ENCODE results near the gene CLEC16A.

Gene CLEC16A

GRCh38 chr16:10968498-10968897 is 24.1 kb downstream of the CLEC16A start:
- DNase-seq (ENCODE audit: low spot score): no peak

- no peak for DNase-seq (ENCODE audit: low spot score)
These were observed 25.3 kb downstream of the CLEC16A start for GRCh38 chr16:10969615-10970014.

- no peak for DNase-seq (ENCODE audit: low spot score)
These were observed 25.7 kb downstream of the CLEC16A start for GRCh38 chr16:10970065-10970464.

- DNase-seq (ENCODE audit: low spot score): no peak
These were observed 27.2 kb downstream of the CLEC16A start for GRCh38 chr16:10971560-10971961.

GRCh38 chr16:10972108-10972818 is 27.9 kb downstream of the CLEC16A start:
- no peak for DNase-seq (ENCODE audit: low spot score)

- DNase-seq (ENCODE audit: low spot score): no peak
These were observed 28.6 kb downstream of the CLEC16A start for GRCh38 chr16:10972819-10973464.

GRCh38 chr16:10976634-10977033 is 32.3 kb downstream of the CLEC16A start:
- no peak for DNase-seq (ENCODE audit: low spot score)

- DNase-seq (ENCODE audit: low spot score): no peak
These were observed 33.8 kb downstream of the CLEC16A start for GRCh38 chr16:10978124-10978523.

- no peak for DNase-seq (ENCODE audit: low spot score)
These were observed 34.6 kb downstream of the CLEC16A start for GRCh38 chr16:10978871-10979446.

GRCh38 chr16:10979717-10980601 is 35.6 kb downstream of the CLEC16A start:
- DNase-seq (ENCODE audit: low spot score): peak; percentile 72

GRCh38 chr16:10980813-10981212 is 36.4 kb downstream of the CLEC16A start:
- DNase-seq (ENCODE audit: low spot score): no peak

GRCh38 chr16:10981697-10982216 is 37.4 kb downstream of the CLEC16A start:
- DNase-seq (ENCODE audit: low spot score): no peak

GRCh38 chr16:10982465-10983150 is 38.2 kb downstream of the CLEC16A start:
- peak; percentile 76 for DNase-seq (ENCODE audit: low spot score)

GRCh38 chr16:10983159-10983558 is 38.8 kb downstream of the CLEC16A start:
- no peak for DNase-seq (ENCODE audit: low spot score)

- no peak for DNase-seq (ENCODE audit: low spot score)
These were observed 40.1 kb downstream of the CLEC16A start for GRCh38 chr16:10984509-10984908.

GRCh38 chr16:10987361-10988163 is 43.2 kb downstream of the CLEC16A start:
- no peak for DNase-seq (ENCODE audit: low spot score)

GRCh38 chr16:10988164-10988803 is 43.9 kb downstream of the CLEC16A start:
- DNase-seq (ENCODE audit: low spot score): no peak

- DNase-seq (ENCODE audit: low spot score): no peak
These were observed 44.5 kb downstream of the CLEC16A start for GRCh38 chr16:10988879-10989278.

GRCh38 chr16:10989559-10989958 is 45.2 kb downstream of the CLEC16A start:
- no peak for DNase-seq (ENCODE audit: low spot score)

- DNase-seq (ENCODE audit: low spot score): no peak
These were observed 46.0 kb downstream of the CLEC16A start for GRCh38 chr16:10990378-10990777.

Measured in left forelimb (tissue), 1 donor.